Gastroesophageal sphincter (tissue), 3 donors: Measurements from ENCODE around the gene PLIN4.

Source experiments
- CTCF ChIP-seq, 4 experiments: fragments of 200-600 bp in 2 of 4; fragments of 450-650 bp in 2 of 4; sonication (generic) in 1 of 4; IDR thresholded peaks; one replicate each; pipeline ENCODE4 v1.5.1; 2017 to 2019; ENCODE audit warnings: antibody characterized with exemption in 4 of 4, mild to moderate bottlenecking in 2 of 4, moderate library complexity in 2 of 4
- POLR2A ChIP-seq, 2 donors: fragments of 450-650 bp; IDR thresholded peaks; one replicate each; pipeline ENCODE4 v1.6.1; 2017; ENCODE audit warnings: antibody characterized with exemption in 2 of 2, mild to moderate bottlenecking in 2 of 2, moderate library complexity in 1 of 2

DNA sequence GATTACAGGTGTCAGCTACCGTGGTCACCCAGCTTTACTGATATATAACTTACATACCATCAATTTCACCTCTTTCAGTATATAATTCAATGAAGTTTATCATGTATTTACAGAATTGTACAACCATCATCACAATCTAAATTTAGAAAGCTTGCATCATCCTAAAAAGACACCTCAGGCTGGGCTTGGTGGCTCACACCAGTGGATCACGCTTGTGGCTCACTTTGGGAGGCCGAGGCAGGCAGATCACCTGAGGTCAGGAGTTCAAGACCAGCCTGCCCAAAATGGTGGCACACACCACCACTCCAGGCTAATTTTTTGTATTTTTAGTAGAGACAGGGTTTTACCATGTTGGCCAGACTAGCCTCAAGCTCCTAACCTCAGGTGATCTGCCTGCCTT, 50.5 kb downstream of the PLIN4 start:
- TF ChIP-seq POLR2A (IDR thresholded peaks at IDR 0.05) (no peak), CTCF (IDR thresholded peaks at IDR 0.05) (no peak)
